ENCODE results near the gene PPP2R3B.
"Not testable (repeated sequence)": the region's sequence is repeated elsewhere in the genome, so short reads cannot be mapped to it uniquely, and the experiment has no call there.

Gene PPP2R3B

GRCh38 chrX:378443-378842 is 8.3 kb downstream of the PPP2R3B start:
- Histone ChIP-seq H3K4me3 (ENCODE audit: low read depth in 1 of 2, low read length in 2 of 2) (no peak overlapping the region), H3K4me1 (ENCODE audit: control insufficient read depth in 1 of 2, insufficient read depth in 2 of 2, low read length in 2 of 2) (peaks cover 0 to 14% of the 10 kb centered on the region in 2 donors), H3K36me3 (ENCODE audit: control insufficient read depth in 1 of 2, insufficient read depth in 2 of 2, low read length in 2 of 2) (no peaks in the 10 kb centered on the region), H3K27me3 (ENCODE audit: low read depth, low read length) (peaks cover 7% of the 10 kb centered on the region), H3K9me3 (ENCODE audit: control insufficient read depth in 1 of 2, low read length in 2 of 2) (no peaks in the 10 kb centered on the region), H3K27ac (ENCODE audit: low read length) (no peak overlapping the region)

- peaks cover 14% of the 10 kb centered on the region for H3K27me3 ChIP-seq (ENCODE audit: low read depth, low read length)
- H3K4me1 ChIP-seq (ENCODE audit: control insufficient read depth in 1 of 2, insufficient read depth in 2 of 2, low read length in 2 of 2): peaks cover 0 to 19% of the 10 kb centered on the region in 2 donors
- H3K36me3 ChIP-seq (ENCODE audit: control insufficient read depth in 1 of 2, insufficient read depth in 2 of 2, low read length in 2 of 2); H3K4me3 ChIP-seq (ENCODE audit: low read depth in 1 of 2, low read length in 2 of 2); H3K9me3 ChIP-seq (ENCODE audit: control insufficient read depth in 1 of 2, low read length in 2 of 2); H3K27ac ChIP-seq (ENCODE audit: low read length): not testable (repeated sequence)
Measured at GRCh38 chrX:376206-376605, 10.5 kb downstream of the PPP2R3B start.

- H3K4me3 ChIP-seq (ENCODE audit: low read depth in 1 of 2, low read length in 2 of 2): no peak overlapping the region
- H3K4me1 ChIP-seq (ENCODE audit: control insufficient read depth in 1 of 2, insufficient read depth in 2 of 2, low read length in 2 of 2): peaks cover 0 to 19% of the 10 kb centered on the region in 2 donors
- H3K36me3 ChIP-seq (ENCODE audit: control insufficient read depth in 1 of 2, insufficient read depth in 2 of 2, low read length in 2 of 2): no peaks in the 10 kb centered on the region
- peaks cover 14% of the 10 kb centered on the region for H3K27me3 ChIP-seq (ENCODE audit: low read depth, low read length)
- no peak overlapping the region for H3K27ac ChIP-seq (ENCODE audit: low read length)
- no peaks in the 10 kb centered on the region for H3K9me3 ChIP-seq (ENCODE audit: control insufficient read depth in 1 of 2, low read length in 2 of 2)
Measured at GRCh38 chrX:375181-376036, 11.3 kb downstream of the PPP2R3B start.

GRCh38 chrX:374596-374995 is 12.1 kb downstream of the PPP2R3B start:
- H3K4me3 ChIP-seq (ENCODE audit: low read depth in 1 of 2, low read length in 2 of 2): no peak overlapping the region
- H3K4me1 ChIP-seq (ENCODE audit: control insufficient read depth in 1 of 2, insufficient read depth in 2 of 2, low read length in 2 of 2): peaks cover 0 to 19% of the 10 kb centered on the region in 2 donors
- H3K36me3 ChIP-seq (ENCODE audit: control insufficient read depth in 1 of 2, insufficient read depth in 2 of 2, low read length in 2 of 2): no peaks in the 10 kb centered on the region
- no peaks in the 10 kb centered on the region for H3K9me3 ChIP-seq (ENCODE audit: control insufficient read depth in 1 of 2, low read length in 2 of 2)
- no peak overlapping the region for H3K27ac ChIP-seq (ENCODE audit: low read length)
- peaks cover 14% of the 10 kb centered on the region for H3K27me3 ChIP-seq (ENCODE audit: low read depth, low read length)

GRCh38 chrX:373641-374471 is 12.9 kb downstream of the PPP2R3B start:
- Histone ChIP-seq H3K4me3 (ENCODE audit: low read depth in 1 of 2, low read length in 2 of 2) (peak overlapping the region in 1 of 2 donors; percentile 67), H3K27ac (ENCODE audit: low read length) (no peak overlapping the region), H3K4me1 (ENCODE audit: control insufficient read depth in 1 of 2, insufficient read depth in 2 of 2, low read length in 2 of 2) (peaks cover 0 to 19% of the 10 kb centered on the region in 2 donors), H3K36me3 (ENCODE audit: control insufficient read depth in 1 of 2, insufficient read depth in 2 of 2, low read length in 2 of 2) (no peaks in the 10 kb centered on the region), H3K9me3 (ENCODE audit: control insufficient read depth in 1 of 2, low read length in 2 of 2) (no peaks in the 10 kb centered on the region), H3K27me3 (ENCODE audit: low read depth, low read length) (peaks cover 14% of the 10 kb centered on the region)

GRCh38 chrX:372856-373640 is 13.7 kb downstream of the PPP2R3B start:
- Histone ChIP-seq H3K4me1 (ENCODE audit: control insufficient read depth in 1 of 2, insufficient read depth in 2 of 2, low read length in 2 of 2) (peaks cover 0 to 19% of the 10 kb centered on the region in 2 donors), H3K4me3 (ENCODE audit: low read depth in 1 of 2, low read length in 2 of 2) (peak overlapping the region in 1 of 2 donors; percentile 50), H3K36me3 (ENCODE audit: control insufficient read depth in 1 of 2, insufficient read depth in 2 of 2, low read length in 2 of 2) (no peaks in the 10 kb centered on the region), H3K9me3 (ENCODE audit: control insufficient read depth in 1 of 2, low read length in 2 of 2) (no peaks in the 10 kb centered on the region), H3K27ac (ENCODE audit: low read length) (no peak overlapping the region), H3K27me3 (ENCODE audit: low read depth, low read length) (peaks cover 14% of the 10 kb centered on the region)

GRCh38 chrX:371907-372306 is 14.8 kb downstream of the PPP2R3B start:
- no peak overlapping the region for H3K27ac ChIP-seq (ENCODE audit: low read length)
- H3K9me3 ChIP-seq (ENCODE audit: control insufficient read depth in 1 of 2, low read length in 2 of 2): no peaks in the 10 kb centered on the region
- peaks cover 0 to 19% of the 10 kb centered on the region in 2 donors for H3K4me1 ChIP-seq (ENCODE audit: control insufficient read depth in 1 of 2, insufficient read depth in 2 of 2, low read length in 2 of 2)
- peaks cover 14% of the 10 kb centered on the region for H3K27me3 ChIP-seq (ENCODE audit: low read depth, low read length)
- no peaks in the 10 kb centered on the region for H3K36me3 ChIP-seq (ENCODE audit: control insufficient read depth in 1 of 2, insufficient read depth in 2 of 2, low read length in 2 of 2)
- H3K4me3 ChIP-seq (ENCODE audit: low read depth in 1 of 2, low read length in 2 of 2): no peak overlapping the region

GRCh38 chrX:370963-371745 is 15.6 kb downstream of the PPP2R3B start:
- Histone ChIP-seq H3K4me3 (ENCODE audit: low read depth in 1 of 2, low read length in 2 of 2) (no peak overlapping the region), H3K27me3 (ENCODE audit: low read depth, low read length) (peaks cover 14% of the 10 kb centered on the region), H3K36me3 (ENCODE audit: control insufficient read depth in 1 of 2, insufficient read depth in 2 of 2, low read length in 2 of 2) (no peaks in the 10 kb centered on the region), H3K27ac (ENCODE audit: low read length) (no peak overlapping the region), H3K4me1 (ENCODE audit: control insufficient read depth in 1 of 2, insufficient read depth in 2 of 2, low read length in 2 of 2) (peaks cover 0 to 19% of the 10 kb centered on the region in 2 donors), H3K9me3 (ENCODE audit: control insufficient read depth in 1 of 2, low read length in 2 of 2) (no peaks in the 10 kb centered on the region)

GRCh38 chrX:370244-370962 is 16.3 kb downstream of the PPP2R3B start:
- Histone ChIP-seq H3K36me3 (ENCODE audit: control insufficient read depth in 1 of 2, insufficient read depth in 2 of 2, low read length in 2 of 2) (no peaks in the 10 kb centered on the region), H3K4me3 (ENCODE audit: low read depth in 1 of 2, low read length in 2 of 2) (no peak overlapping the region), H3K4me1 (ENCODE audit: control insufficient read depth in 1 of 2, insufficient read depth in 2 of 2, low read length in 2 of 2) (peaks cover 0 to 19% of the 10 kb centered on the region in 2 donors), H3K27ac (ENCODE audit: low read length) (no peak overlapping the region), H3K27me3 (ENCODE audit: low read depth, low read length) (peaks cover 14% of the 10 kb centered on the region), H3K9me3 (ENCODE audit: control insufficient read depth in 1 of 2, low read length in 2 of 2) (no peaks in the 10 kb centered on the region)

GRCh38 chrX:369563-370101 is 17.1 kb downstream of the PPP2R3B start:
- H3K4me1 ChIP-seq (ENCODE audit: control insufficient read depth in 1 of 2, insufficient read depth in 2 of 2, low read length in 2 of 2): peaks cover 0 to 16% of the 10 kb centered on the region in 2 donors
- H3K4me3 ChIP-seq (ENCODE audit: low read depth in 1 of 2, low read length in 2 of 2): no peak overlapping the region
- H3K27ac ChIP-seq (ENCODE audit: low read length): no peak overlapping the region

More at GRCh38 chrX:369563-370101, 17.1 kb downstream of the PPP2R3B start:
- H3K9me3 ChIP-seq (ENCODE audit: control insufficient read depth in 1 of 2, low read length in 2 of 2): no peaks in the 10 kb centered on the region
- peaks cover 13% of the 10 kb centered on the region for H3K27me3 ChIP-seq (ENCODE audit: low read depth, low read length)
- H3K36me3 ChIP-seq (ENCODE audit: control insufficient read depth in 1 of 2, insufficient read depth in 2 of 2, low read length in 2 of 2): no peaks in the 10 kb centered on the region
